Neural crest cell (in vitro differentiated cells): ENCODE data around the gene SFI1. TPM values are rescaled to one million over a fixed set of nuclear protein-coding genes. Genes with fewer than 3 reads are reported as not detected.

ENCODE experiments used
- DNase-seq: peaks from one replicate; pipeline ENCODE4 v3.0.0; 2021; ENCODE audit warnings: low read depth, mixed read lengths, low spot score
- H3K27ac Mint-ChIP-seq: one replicate; pipeline ENCODE4 v1.8.0; 2021; ENCODE audit warnings: mild to moderate bottlenecking, mixed read lengths; ENCODE audit not compliant: unreplicated experiment
- H3K27me3 Mint-ChIP-seq: 2 replicates; pipeline ENCODE4 v1.8.0; 2021; ENCODE audit warnings: low read depth, mild to moderate bottlenecking, mixed read lengths
- H3K36me3 Mint-ChIP-seq: 2 replicates; pipeline ENCODE4 v1.8.0; 2021; ENCODE audit warnings: low read depth, mild to moderate bottlenecking, mixed read lengths
- H3K4me1 Mint-ChIP-seq: 2 replicates; pipeline ENCODE4 v1.8.0; 2021; ENCODE audit warnings: mixed read lengths
- H3K4me3 Mint-ChIP-seq: one replicate; pipeline ENCODE4 v1.8.0; 2021; ENCODE audit warnings: mild to moderate bottlenecking, mixed read lengths
- H3K9me3 Mint-ChIP-seq: 2 replicates; pipeline ENCODE4 v1.8.0; 2021; ENCODE audit warnings: mixed read lengths
- total RNA-seq: library from RNA; stranded (reverse); gene quantifications from 2 replicates; pipeline ENCODE4 v1.2.1, GENCODE V29; 2021
- TF ChIP-seq, protein P1 (sequence below): fragments of 200-600 bp; sonication (generic); conservative IDR thresholded peaks from 2 replicates; pipeline ENCODE4 v1.5.0; 2021; ENCODE audit warnings: antibody characterized with exemption, mild to moderate bottlenecking

Gene SFI1
- total RNA-seq, 1 donor from 2014 or later, result 67.3 TPM

DNA sequence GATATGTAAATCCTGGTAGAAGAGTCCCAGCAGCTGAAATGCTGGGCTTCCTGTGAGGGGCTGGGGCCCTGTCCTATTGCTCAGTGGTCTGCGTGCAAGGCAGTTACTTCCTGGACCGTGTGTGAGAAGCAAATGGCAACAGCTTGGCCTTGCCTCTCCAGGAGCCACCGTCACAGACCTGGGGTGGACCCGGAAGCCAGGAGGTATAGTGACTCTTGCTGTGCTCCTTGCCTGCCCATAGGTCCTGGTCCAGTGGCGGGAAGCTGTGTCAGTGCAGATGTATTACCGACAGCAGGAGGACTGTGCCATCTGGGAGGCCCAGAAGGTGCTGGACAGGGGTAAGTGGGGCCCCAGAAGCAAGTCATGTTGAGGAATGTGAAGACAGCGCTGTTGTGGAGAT, 111.4 kb downstream of the SFI1 start:
- no peaks in the 10 kb centered on the region for H3K36me3 Mint-ChIP-seq
- peak overlapping the region; percentile 6 for H3K27ac Mint-ChIP-seq
- no peak overlapping the region for H3K4me3 Mint-ChIP-seq
- no peaks in the 10 kb centered on the region for H3K9me3 Mint-ChIP-seq
- no peaks in the 10 kb centered on the region for H3K4me1 Mint-ChIP-seq
- TF ChIP-seq, protein P1, sequence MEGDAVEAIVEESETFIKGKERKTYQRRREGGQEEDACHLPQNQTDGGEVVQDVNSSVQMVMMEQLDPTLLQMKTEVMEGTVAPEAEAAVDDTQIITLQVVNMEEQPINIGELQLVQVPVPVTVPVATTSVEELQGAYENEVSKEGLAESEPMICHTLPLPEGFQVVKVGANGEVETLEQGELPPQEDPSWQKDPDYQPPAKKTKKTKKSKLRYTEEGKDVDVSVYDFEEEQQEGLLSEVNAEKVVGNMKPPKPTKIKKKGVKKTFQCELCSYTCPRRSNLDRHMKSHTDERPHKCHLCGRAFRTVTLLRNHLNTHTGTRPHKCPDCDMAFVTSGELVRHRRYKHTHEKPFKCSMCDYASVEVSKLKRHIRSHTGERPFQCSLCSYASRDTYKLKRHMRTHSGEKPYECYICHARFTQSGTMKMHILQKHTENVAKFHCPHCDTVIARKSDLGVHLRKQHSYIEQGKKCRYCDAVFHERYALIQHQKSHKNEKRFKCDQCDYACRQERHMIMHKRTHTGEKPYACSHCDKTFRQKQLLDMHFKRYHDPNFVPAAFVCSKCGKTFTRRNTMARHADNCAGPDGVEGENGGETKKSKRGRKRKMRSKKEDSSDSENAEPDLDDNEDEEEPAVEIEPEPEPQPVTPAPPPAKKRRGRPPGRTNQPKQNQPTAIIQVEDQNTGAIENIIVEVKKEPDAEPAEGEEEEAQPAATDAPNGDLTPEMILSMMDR, result no peak
- DNase-seq, result no peak
- H3K27me3 Mint-ChIP-seq, result no peaks in the 10 kb centered on the region

DNA sequence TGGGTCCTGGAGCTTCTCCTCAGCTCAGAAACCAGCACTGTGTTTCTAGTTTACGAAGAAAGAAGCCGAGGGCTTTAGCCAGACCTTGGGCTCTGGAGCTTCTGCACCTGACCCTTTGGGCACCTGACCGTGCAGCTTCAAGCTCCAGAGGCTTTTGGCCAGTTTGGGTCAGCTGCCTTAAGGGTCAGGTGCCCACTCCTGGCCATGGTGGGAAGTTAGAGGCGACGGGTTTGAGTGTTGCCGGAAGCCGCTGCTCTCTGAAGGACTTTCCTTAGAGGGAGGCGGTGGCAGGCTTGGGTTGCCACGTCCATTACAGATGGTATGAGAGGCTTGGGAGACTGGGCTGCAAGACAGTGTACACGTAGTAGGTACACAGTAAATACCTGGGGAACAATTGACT, 113.4 kb downstream of the SFI1 start:
- H3K36me3 Mint-ChIP-seq, result no peaks in the 10 kb centered on the region
- H3K4me3 Mint-ChIP-seq, result no peak overlapping the region
- TF ChIP-seq, protein P1, result no peak
- H3K27me3 Mint-ChIP-seq, result no peaks in the 10 kb centered on the region
- H3K4me1 Mint-ChIP-seq, result no peaks in the 10 kb centered on the region
- no peak for DNase-seq
- peak overlapping the region; percentile 67 for H3K27ac Mint-ChIP-seq
- no peaks in the 10 kb centered on the region for H3K9me3 Mint-ChIP-seq

DNA sequence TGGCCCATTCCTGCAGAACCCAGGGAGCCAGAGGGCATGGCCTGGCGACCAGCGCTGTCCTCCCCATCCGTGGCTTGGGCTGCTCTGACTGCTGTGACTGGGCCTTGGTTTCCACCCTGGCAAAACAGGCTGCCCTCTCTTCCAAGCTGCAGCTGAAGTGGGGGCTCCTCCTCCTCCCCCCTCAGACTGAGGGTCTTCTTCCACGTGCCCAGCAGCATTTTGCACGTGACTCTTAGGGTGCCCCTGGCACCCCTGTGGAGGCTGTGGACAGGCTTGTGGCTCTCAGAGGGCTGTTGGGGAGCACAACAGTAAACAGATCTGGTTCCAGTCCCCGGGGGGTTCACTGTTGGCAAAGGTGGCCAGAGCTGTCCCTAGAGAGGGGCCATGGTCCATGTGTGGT, 114.3 kb downstream of the SFI1 start:
- TF ChIP-seq, protein P1, result no peak
- Mint-ChIP-seq H3K4me3 (no peak overlapping the region), H3K27ac (no peak overlapping the region), H3K9me3 (no peaks in the 10 kb centered on the region), H3K36me3 (no peaks in the 10 kb centered on the region), H3K4me1 (peaks cover 5% of the 10 kb centered on the region), H3K27me3 (no peaks in the 10 kb centered on the region)
- DNase-seq, result no peak

DNA sequence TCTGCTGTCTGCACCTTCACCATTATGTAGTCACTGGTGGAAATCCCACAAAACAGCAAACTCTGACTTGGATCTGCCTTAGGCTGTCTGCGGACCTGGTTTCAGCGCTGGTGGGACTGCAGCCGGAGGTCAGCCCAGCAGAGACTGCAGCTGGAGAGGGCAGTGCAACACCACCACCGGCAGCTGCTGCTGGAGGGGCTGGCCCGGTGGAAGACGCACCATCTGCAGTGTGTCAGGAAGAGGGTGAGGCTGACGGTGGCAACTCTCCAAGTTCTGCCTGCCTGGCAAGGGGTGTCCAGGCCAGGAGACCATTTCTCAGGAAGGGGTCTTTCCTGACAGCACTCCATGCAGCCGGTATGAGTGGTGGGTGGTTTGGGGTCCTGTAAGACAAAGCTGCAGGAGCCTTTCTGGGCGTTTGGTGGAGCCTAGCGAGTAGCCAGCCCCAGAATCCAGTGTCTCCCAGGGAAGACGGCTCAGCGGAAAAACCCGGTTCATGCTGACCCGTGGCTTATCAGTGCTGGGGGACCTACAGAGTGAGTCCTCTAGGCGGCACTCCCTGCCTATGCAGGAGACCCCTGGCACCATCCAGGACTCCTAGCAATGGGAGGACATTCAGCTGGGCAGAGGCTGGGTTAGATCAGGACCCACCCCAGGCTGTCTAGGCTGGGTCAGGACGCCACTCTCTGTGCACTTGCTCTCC, 114.9 kb downstream of the SFI1 start:
- Mint-ChIP-seq H3K9me3 (no peaks in the 10 kb centered on the region), H3K4me1 (peaks cover 11% of the 10 kb centered on the region), H3K36me3 (no peaks in the 10 kb centered on the region), H3K27ac (no peak overlapping the region), H3K27me3 (no peaks in the 10 kb centered on the region), H3K4me3 (no peak overlapping the region)
- TF ChIP-seq, protein P1, result no peak
- DNase-seq, result no peak

DNA sequence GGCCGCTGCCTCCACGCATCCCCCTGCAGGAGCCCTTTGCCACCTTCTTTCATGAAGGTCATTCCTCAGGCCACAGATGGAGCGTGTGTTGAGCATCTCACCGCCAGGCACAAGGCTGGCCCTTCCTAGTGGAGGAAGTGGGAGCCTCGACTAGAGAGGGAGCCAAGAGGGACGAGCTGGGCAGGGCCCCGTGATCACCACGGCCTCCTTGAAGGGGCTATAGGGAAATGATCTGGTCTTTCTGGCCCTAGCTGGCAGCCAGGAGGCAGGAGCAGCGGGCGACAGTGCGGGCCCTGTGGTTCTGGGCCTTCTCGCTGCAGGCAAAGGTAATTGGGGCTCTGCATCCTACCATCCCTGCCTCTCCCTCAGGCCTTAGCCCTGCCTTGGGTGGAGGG, 116.6 kb downstream of the SFI1 start:
- H3K27me3 Mint-ChIP-seq, result no peaks in the 10 kb centered on the region
- no peaks in the 10 kb centered on the region for H3K36me3 Mint-ChIP-seq
- TF ChIP-seq, protein P1, result no peak
- no peaks in the 10 kb centered on the region for H3K9me3 Mint-ChIP-seq
- no peak overlapping the region for H3K27ac Mint-ChIP-seq
- no peak for DNase-seq
- H3K4me1 Mint-ChIP-seq, result peaks cover 12% of the 10 kb centered on the region
- no peak overlapping the region for H3K4me3 Mint-ChIP-seq
